Measurements from ENCODE around the gene TBXA2R. TPM values are rescaled to one million over a fixed set of nuclear protein-coding genes. Genes with fewer than 3 reads are reported as not detected.
A peak's percentile ranks its signal among the peaks of the same experiment; 100 is the strongest.

The TBXA2R gene
- total and polyA plus RNA-seq, 2 donors = 0.28 to 1.2 TPM

GRCh38 chr19:3617463-3617862, 10.8 kb upstream of the TBXA2R start:
- Histone ChIP-seq H3K27me3 (ENCODE audit: control insufficient read depth in 2 of 2, insufficient read depth in 1 of 2, low read length in 1 of 2) (no peaks in the 10 kb centered on the region), H3K27ac (ENCODE audit: low read depth in 1 of 2, low read length in 1 of 2) (peak overlapping the region; percentile 34 to 42), H3K9me3 (ENCODE audit: control insufficient read depth in 2 of 2, insufficient read depth in 1 of 2, low read length in 1 of 2) (no peaks in the 10 kb centered on the region), H3K4me3 (ENCODE audit: low read length in 2 of 2) (peak overlapping the region in 1 of 2 donors; percentile 8), H3K36me3 (ENCODE audit: control insufficient read depth in 2 of 2, insufficient read depth in 2 of 2, low read length in 1 of 2) (peaks cover 50 to 83% of the 10 kb centered on the region in 2 donors), H3K4me1 (ENCODE audit: control insufficient read depth in 2 of 2, insufficient read depth in 2 of 2, low read length in 2 of 2) (peaks cover 4 to 22% of the 10 kb centered on the region in 2 donors)
- peak in 4 of 9 donors; percentile 42 to 74 (median 60) for DNase-seq (ENCODE audit: low read depth in 6 of 9, low spot score in 9 of 9)
- WGBS = 14% methylated on average over 19 of the region's 19 CpGs

GRCh38 chr19:3615524-3616135, 9.0 kb upstream of the TBXA2R start:
- Histone ChIP-seq H3K27me3 (ENCODE audit: control insufficient read depth in 2 of 2, insufficient read depth in 1 of 2, low read length in 1 of 2) (no peaks in the 10 kb centered on the region), H3K36me3 (ENCODE audit: control insufficient read depth in 2 of 2, insufficient read depth in 2 of 2, low read length in 1 of 2) (peaks cover 52 to 83% of the 10 kb centered on the region in 2 donors), H3K9me3 (ENCODE audit: control insufficient read depth in 2 of 2, insufficient read depth in 1 of 2, low read length in 1 of 2) (no peaks in the 10 kb centered on the region), H3K4me1 (ENCODE audit: control insufficient read depth in 2 of 2, insufficient read depth in 2 of 2, low read length in 2 of 2) (peaks cover 4 to 22% of the 10 kb centered on the region in 2 donors), H3K4me3 (ENCODE audit: low read length in 2 of 2) (no peak overlapping the region), H3K27ac (ENCODE audit: low read depth in 1 of 2, low read length in 1 of 2) (no peak overlapping the region)
- no peak for DNase-seq (ENCODE audit: low read depth in 6 of 9, low spot score in 9 of 9)
- WGBS = 94% methylated on average over 26 of the region's 26 CpGs

- Histone ChIP-seq H3K4me1 (ENCODE audit: control insufficient read depth in 2 of 2, insufficient read depth in 2 of 2, low read length in 2 of 2) (peaks cover 4 to 22% of the 10 kb centered on the region in 2 donors), H3K27me3 (ENCODE audit: control insufficient read depth in 2 of 2, insufficient read depth in 1 of 2, low read length in 1 of 2) (no peaks in the 10 kb centered on the region), H3K4me3 (ENCODE audit: low read length in 2 of 2) (no peak overlapping the region), H3K36me3 (ENCODE audit: control insufficient read depth in 2 of 2, insufficient read depth in 2 of 2, low read length in 1 of 2) (peaks cover 51 to 81% of the 10 kb centered on the region in 2 donors), H3K9me3 (ENCODE audit: control insufficient read depth in 2 of 2, insufficient read depth in 1 of 2, low read length in 1 of 2) (no peaks in the 10 kb centered on the region), H3K27ac (ENCODE audit: low read depth in 1 of 2, low read length in 1 of 2) (no peak overlapping the region)
- no peak for DNase-seq (ENCODE audit: low read depth in 6 of 9, low spot score in 9 of 9)
- WGBS = 93% methylated on average over 18 of the region's 18 CpGs
These were observed 8.3 kb upstream of the TBXA2R start for GRCh38 chr19:3614858-3615505.

GRCh38 chr19:3613818-3614661, 7.4 kb upstream of the TBXA2R start:
- H3K4me1 ChIP-seq (ENCODE audit: control insufficient read depth in 2 of 2, insufficient read depth in 2 of 2, low read length in 2 of 2) = peaks cover 4 to 17% of the 10 kb centered on the region in 2 donors
- H3K27me3 ChIP-seq (ENCODE audit: control insufficient read depth in 2 of 2, insufficient read depth in 1 of 2, low read length in 1 of 2) = no peaks in the 10 kb centered on the region
- peaks cover 47 to 76% of the 10 kb centered on the region in 2 donors for H3K36me3 ChIP-seq (ENCODE audit: control insufficient read depth in 2 of 2, insufficient read depth in 2 of 2, low read length in 1 of 2)
- no peak overlapping the region for H3K27ac ChIP-seq (ENCODE audit: low read depth in 1 of 2, low read length in 1 of 2)
- H3K4me3 ChIP-seq (ENCODE audit: low read length in 2 of 2) = no peak overlapping the region
- WGBS = 97% methylated on average over 39 of the region's 39 CpGs
- DNase-seq (ENCODE audit: low read depth in 6 of 9, low spot score in 9 of 9) = no peak
- no peaks in the 10 kb centered on the region for H3K9me3 ChIP-seq (ENCODE audit: control insufficient read depth in 2 of 2, insufficient read depth in 1 of 2, low read length in 1 of 2)

GRCh38 chr19:3612901-3613741, 6.4 kb upstream of the TBXA2R start:
- no peak for DNase-seq (ENCODE audit: low read depth in 6 of 9, low spot score in 9 of 9)
- Histone ChIP-seq H3K27ac (ENCODE audit: low read depth in 1 of 2, low read length in 1 of 2) (no peak overlapping the region), H3K4me3 (ENCODE audit: low read length in 2 of 2) (no peak overlapping the region), H3K36me3 (ENCODE audit: control insufficient read depth in 2 of 2, insufficient read depth in 2 of 2, low read length in 1 of 2) (peaks cover 47 to 67% of the 10 kb centered on the region in 2 donors), H3K27me3 (ENCODE audit: control insufficient read depth in 2 of 2, insufficient read depth in 1 of 2, low read length in 1 of 2) (peaks cover 0 to 3% of the 10 kb centered on the region in 2 donors), H3K4me1 (ENCODE audit: control insufficient read depth in 2 of 2, insufficient read depth in 2 of 2, low read length in 2 of 2) (peaks cover 6 to 23% of the 10 kb centered on the region in 2 donors), H3K9me3 (ENCODE audit: control insufficient read depth in 2 of 2, insufficient read depth in 1 of 2, low read length in 1 of 2) (peaks cover 0 to 1% of the 10 kb centered on the region in 2 donors)
- WGBS = 97% methylated on average over 79 of the region's 79 CpGs

GRCh38 chr19:3612330-3612729, 5.7 kb upstream of the TBXA2R start:
- no peak overlapping the region for H3K4me3 ChIP-seq (ENCODE audit: low read length in 2 of 2)
- peaks cover 2 to 22% of the 10 kb centered on the region in 2 donors for H3K4me1 ChIP-seq (ENCODE audit: control insufficient read depth in 2 of 2, insufficient read depth in 2 of 2, low read length in 2 of 2)
- peaks cover 46 to 62% of the 10 kb centered on the region in 2 donors for H3K36me3 ChIP-seq (ENCODE audit: control insufficient read depth in 2 of 2, insufficient read depth in 2 of 2, low read length in 1 of 2)
- no peak overlapping the region for H3K27ac ChIP-seq (ENCODE audit: low read depth in 1 of 2, low read length in 1 of 2)
- H3K9me3 ChIP-seq (ENCODE audit: control insufficient read depth in 2 of 2, insufficient read depth in 1 of 2, low read length in 1 of 2) = peaks cover 0 to 7% of the 10 kb centered on the region in 2 donors
- no peak for DNase-seq (ENCODE audit: low read depth in 6 of 9, low spot score in 9 of 9)
- 98% methylated on average over 33 of the region's 33 CpGs for WGBS
- H3K27me3 ChIP-seq (ENCODE audit: control insufficient read depth in 2 of 2, insufficient read depth in 1 of 2, low read length in 1 of 2) = peaks cover 7 to 11% of the 10 kb centered on the region in 2 donors

- WGBS = 96% methylated on average over 36 of the region's 36 CpGs
- DNase-seq (ENCODE audit: low read depth in 6 of 9, low spot score in 9 of 9) = no peak
- H3K4me3 ChIP-seq (ENCODE audit: low read length in 2 of 2) = no peak overlapping the region
- no peak overlapping the region for H3K27ac ChIP-seq (ENCODE audit: low read depth in 1 of 2, low read length in 1 of 2)
- peaks cover 0 to 12% of the 10 kb centered on the region in 2 donors for H3K9me3 ChIP-seq (ENCODE audit: control insufficient read depth in 2 of 2, insufficient read depth in 1 of 2, low read length in 1 of 2)
- H3K4me1 ChIP-seq (ENCODE audit: control insufficient read depth in 2 of 2, insufficient read depth in 2 of 2, low read length in 2 of 2) = peaks cover 2 to 23% of the 10 kb centered on the region in 2 donors
- H3K27me3 ChIP-seq (ENCODE audit: control insufficient read depth in 2 of 2, insufficient read depth in 1 of 2, low read length in 1 of 2) = peaks cover 12 to 16% of the 10 kb centered on the region in 2 donors
- peaks cover 41 to 60% of the 10 kb centered on the region in 2 donors for H3K36me3 ChIP-seq (ENCODE audit: control insufficient read depth in 2 of 2, insufficient read depth in 2 of 2, low read length in 1 of 2)
These were observed 5.2 kb upstream of the TBXA2R start for GRCh38 chr19:3611841-3612240.

Measured in thymus (tissue), 11 donors.